ENCODE results near the gene MYO5B. TPM values are rescaled to one million over a fixed set of nuclear protein-coding genes. Genes with fewer than 3 reads are reported as not detected.

The MYO5B gene
- total and polyA plus RNA-seq, 9 of the 15 experiments (the other 6 are each of a cell fraction or from before 2014, with no cell fraction given), result 0.07 to 0.42 (median 0.28) TPM

DNA sequence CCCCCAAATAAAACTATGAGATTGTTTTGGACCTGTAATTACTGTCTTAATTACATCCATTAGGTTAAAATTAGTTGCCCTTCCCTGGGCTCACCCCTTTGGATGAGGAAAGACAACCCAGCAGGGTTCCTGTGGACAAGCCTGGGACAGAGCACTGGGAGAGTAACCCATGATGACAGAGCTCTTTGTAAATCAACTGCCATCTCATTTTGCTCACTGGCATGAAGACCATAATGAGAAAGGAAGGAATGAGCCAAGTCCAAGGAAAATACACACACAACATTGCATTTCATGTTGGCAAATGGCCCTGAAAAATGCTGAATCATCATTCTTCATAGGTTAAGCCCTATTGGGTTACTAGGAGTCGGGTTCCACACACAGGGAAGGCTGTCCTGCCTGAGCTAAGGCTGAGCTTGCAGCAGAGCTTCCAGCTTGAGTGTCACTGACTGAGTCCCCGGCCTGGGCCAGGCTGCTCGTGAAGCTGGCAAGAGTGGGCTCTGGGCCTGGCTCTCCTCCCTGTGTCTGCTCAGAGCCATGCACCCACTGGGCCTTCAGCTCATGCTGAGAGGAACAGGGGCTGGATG lies 287.5 kb downstream of the MYO5B start (continued):
- TF ChIP-seq NR2F6 (CRISPR knock-in tag; IDR thresholded peaks at IDR 0.05) (no peak), RBM39 (optimal IDR thresholded peaks at IDR 0.05; ENCODE audit: low read depth, low read length) (no peak), XRCC3 (IDR thresholded peaks at IDR 0.05) (no peak), ZKSCAN1 (IDR thresholded peaks at IDR 0.05; ENCODE audit: low read depth, low read length) (no peak), MAFF (IDR thresholded peaks at IDR 0.05; ENCODE audit: low read length) (peak; percentile 97), ZNF174 (CRISPR knock-in tag; IDR thresholded peaks at IDR 0.05) (no peak), KAT8 (IDR thresholded peaks at IDR 0.05; ENCODE audit: low read depth) (no peak), CAMTA2 (CRISPR knock-in tag; conservative IDR thresholded peaks at IDR 0.05) (no peak), HNRNPL (IDR thresholded peaks at IDR 0.05; ENCODE audit: low read depth, low read length) (no peak), RBM34 (IDR thresholded peaks at IDR 0.05; ENCODE audit: borderline replicate concordance, insufficient read depth, low read length) (no peak), ZNF316 (IDR thresholded peaks at IDR 0.05) (peak; percentile 95), ETV1 (tag; conservative IDR thresholded peaks at IDR 0.05; ENCODE audit: low read depth) (no peak)
- TF ChIP-seq, protein P1, sequence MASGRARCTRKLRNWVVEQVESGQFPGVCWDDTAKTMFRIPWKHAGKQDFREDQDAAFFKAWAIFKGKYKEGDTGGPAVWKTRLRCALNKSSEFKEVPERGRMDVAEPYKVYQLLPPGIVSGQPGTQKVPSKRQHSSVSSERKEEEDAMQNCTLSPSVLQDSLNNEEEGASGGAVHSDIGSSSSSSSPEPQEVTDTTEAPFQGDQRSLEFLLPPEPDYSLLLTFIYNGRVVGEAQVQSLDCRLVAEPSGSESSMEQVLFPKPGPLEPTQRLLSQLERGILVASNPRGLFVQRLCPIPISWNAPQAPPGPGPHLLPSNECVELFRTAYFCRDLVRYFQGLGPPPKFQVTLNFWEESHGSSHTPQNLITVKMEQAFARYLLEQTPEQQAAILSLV (tag; IDR thresholded peaks at IDR 0.05), result no peak
- TF ChIP-seq, protein P2, sequence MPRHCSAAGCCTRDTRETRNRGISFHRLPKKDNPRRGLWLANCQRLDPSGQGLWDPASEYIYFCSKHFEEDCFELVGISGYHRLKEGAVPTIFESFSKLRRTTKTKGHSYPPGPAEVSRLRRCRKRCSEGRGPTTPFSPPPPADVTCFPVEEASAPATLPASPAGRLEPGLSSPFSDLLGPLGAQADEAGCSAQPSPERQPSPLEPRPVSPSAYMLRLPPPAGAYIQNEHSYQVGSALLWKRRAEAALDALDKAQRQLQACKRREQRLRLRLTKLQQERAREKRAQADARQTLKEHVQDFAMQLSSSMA (CRISPR knock-in tag; IDR thresholded peaks at IDR 0.05), result no peak
- TF ChIP-seq, protein P3, sequence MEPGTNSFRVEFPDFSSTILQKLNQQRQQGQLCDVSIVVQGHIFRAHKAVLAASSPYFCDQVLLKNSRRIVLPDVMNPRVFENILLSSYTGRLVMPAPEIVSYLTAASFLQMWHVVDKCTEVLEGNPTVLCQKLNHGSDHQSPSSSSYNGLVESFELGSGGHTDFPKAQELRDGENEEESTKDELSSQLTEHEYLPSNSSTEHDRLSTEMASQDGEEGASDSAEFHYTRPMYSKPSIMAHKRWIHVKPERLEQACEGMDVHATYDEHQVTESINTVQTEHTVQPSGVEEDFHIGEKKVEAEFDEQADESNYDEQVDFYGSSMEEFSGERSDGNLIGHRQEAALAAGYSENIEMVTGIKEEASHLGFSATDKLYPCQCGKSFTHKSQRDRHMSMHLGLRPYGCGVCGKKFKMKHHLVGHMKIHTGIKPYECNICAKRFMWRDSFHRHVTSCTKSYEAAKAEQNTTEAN (CRISPR knock-in tag; IDR thresholded peaks at IDR 0.05), result no peak
- TF ChIP-seq, protein P4, sequence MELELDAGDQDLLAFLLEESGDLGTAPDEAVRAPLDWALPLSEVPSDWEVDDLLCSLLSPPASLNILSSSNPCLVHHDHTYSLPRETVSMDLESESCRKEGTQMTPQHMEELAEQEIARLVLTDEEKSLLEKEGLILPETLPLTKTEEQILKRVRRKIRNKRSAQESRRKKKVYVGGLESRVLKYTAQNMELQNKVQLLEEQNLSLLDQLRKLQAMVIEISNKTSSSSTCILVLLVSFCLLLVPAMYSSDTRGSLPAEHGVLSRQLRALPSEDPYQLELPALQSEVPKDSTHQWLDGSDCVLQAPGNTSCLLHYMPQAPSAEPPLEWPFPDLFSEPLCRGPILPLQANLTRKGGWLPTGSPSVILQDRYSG (tag; conservative IDR thresholded peaks at IDR 0.05; ENCODE audit: low read depth), result no peak
- TF ChIP-seq, protein P5, sequence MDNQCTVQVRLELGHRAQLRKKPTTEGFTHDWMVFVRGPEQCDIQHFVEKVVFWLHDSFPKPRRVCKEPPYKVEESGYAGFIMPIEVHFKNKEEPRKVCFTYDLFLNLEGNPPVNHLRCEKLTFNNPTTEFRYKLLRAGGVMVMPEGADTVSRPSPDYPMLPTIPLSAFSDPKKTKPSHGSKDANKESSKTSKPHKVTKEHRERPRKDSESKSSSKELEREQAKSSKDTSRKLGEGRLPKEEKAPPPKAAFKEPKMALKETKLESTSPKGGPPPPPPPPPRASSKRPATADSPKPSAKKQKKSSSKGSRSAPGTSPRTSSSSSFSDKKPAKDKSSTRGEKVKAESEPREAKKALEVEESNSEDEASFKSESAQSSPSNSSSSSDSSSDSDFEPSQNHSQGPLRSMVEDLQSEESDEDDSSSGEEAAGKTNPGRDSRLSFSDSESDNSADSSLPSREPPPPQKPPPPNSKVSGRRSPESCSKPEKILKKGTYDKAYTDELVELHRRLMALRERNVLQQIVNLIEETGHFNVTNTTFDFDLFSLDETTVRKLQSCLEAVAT (IDR thresholded peaks at IDR 0.05), result no peak
